22Rv1 (cell line): ENCODE results near the gene SOCS2.

ENCODE experiments used
- H3K27ac ChIP-seq: fragments of 450-650 bp; 2 replicates; pipeline ENCODE4 v1.5.1; 2017
- CTCF ChIP-seq: fragments of 450-650 bp; IDR thresholded peaks from 2 replicates; pipeline ENCODE4 v1.5.1; 2017; ENCODE audit warnings: mild to moderate bottlenecking
- ZFX ChIP-seq: fragments of 450-650 bp; IDR thresholded peaks from 2 replicates; pipeline ENCODE4 v1.6.1; 2017; ENCODE audit warnings: antibody characterized with exemption, borderline replicate concordance

The SOCS2 gene

GRCh38 chr12:93599192-93599591, 26.7 kb downstream of the SOCS2 start:
- no peak for TF ChIP-seq ZFX
- TF ChIP-seq CTCF, result no peak
- H3K27ac ChIP-seq, result no peak overlapping the region

- no peak for TF ChIP-seq ZFX
- TF ChIP-seq CTCF, result no peak
- no peak overlapping the region for H3K27ac ChIP-seq
Measured at GRCh38 chr12:93601591-93601990, 29.1 kb downstream of the SOCS2 start.

GRCh38 chr12:93602897-93603668, 30.6 kb downstream of the SOCS2 start:
- H3K27ac ChIP-seq, result no peak overlapping the region
- no peak for TF ChIP-seq ZFX
- no peak for TF ChIP-seq CTCF

DNA sequence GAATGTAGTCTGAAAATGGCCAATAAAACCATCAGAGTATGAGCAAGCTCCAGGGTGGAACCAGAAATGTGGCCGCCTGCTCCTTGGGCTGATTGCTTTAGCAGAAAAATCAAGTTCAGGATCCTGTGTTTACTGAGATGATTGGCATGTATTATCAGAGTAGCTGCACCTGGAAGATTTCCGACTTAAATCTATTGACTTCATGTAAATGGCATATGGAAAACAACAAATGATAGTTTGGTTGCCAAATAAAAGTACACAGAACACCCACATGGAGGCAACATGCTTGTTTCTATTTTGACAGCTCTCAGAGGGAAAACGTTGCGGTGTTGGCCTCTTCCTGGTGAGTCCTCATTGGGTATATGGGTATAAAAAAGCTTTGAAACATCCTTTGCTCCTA, 31.3 kb downstream of the SOCS2 start:
- H3K27ac ChIP-seq, result no peak overlapping the region
- TF ChIP-seq CTCF, result no peak
- TF ChIP-seq ZFX, result no peak

GRCh38 chr12:93608313-93608712, 35.8 kb downstream of the SOCS2 start:
- TF ChIP-seq ZFX, result no peak
- TF ChIP-seq CTCF, result no peak
- no peak overlapping the region for H3K27ac ChIP-seq

- H3K27ac ChIP-seq, result no peak overlapping the region
- TF ChIP-seq CTCF (no peak), ZFX (no peak)
Measured at GRCh38 chr12:93609281-93610192, 37.1 kb downstream of the SOCS2 start.

- no peak overlapping the region for H3K27ac ChIP-seq
- no peak for TF ChIP-seq ZFX
- TF ChIP-seq CTCF, result no peak
Measured at GRCh38 chr12:93612776-93613175, 40.3 kb downstream of the SOCS2 start.
